ENCODE results near the gene TMEM94.

TMEM94 gene

GRCh38 chr17:75490953-75491649, 34.7 kb downstream of the TMEM94 start:
- no peaks in the 10 kb centered on the region for H3K27me3 ChIP-seq (ENCODE audit: insufficient read depth, low read length)
- no peaks in the 10 kb centered on the region for H3K79me1 ChIP-seq (ENCODE audit: low read length)
- H2AFZ ChIP-seq (ENCODE audit: insufficient read depth, low read length, poor library complexity), result no peak overlapping the region
- no peak overlapping the region for H2AK5ac ChIP-seq (ENCODE audit: low read length)
- no peak overlapping the region for H2BK120ac ChIP-seq (ENCODE audit: insufficient read depth, low read length, poor library complexity)
- no peak overlapping the region for H3K4me2 ChIP-seq (ENCODE audit: low read length)
- H3K14ac ChIP-seq (ENCODE audit: low read length), result no peak overlapping the region
- no peak overlapping the region for H3K4ac ChIP-seq (ENCODE audit: low read depth, low read length)
- H3K9me3 ChIP-seq (ENCODE audit: insufficient read depth, low read depth, low read length), result no peaks in the 10 kb centered on the region
- no peak overlapping the region for H3K23ac ChIP-seq (ENCODE audit: low read length)
- no peak overlapping the region for H2BK5ac ChIP-seq (ENCODE audit: low read depth, low read length, poor library complexity)
- H4K91ac ChIP-seq (ENCODE audit: low read depth, low read length), result no peak overlapping the region
- no peak overlapping the region for H3K18ac ChIP-seq (ENCODE audit: low read length)
- DNase-seq, result no peak
- no peaks in the 10 kb centered on the region for H3K79me2 ChIP-seq (ENCODE audit: control insufficient read depth, insufficient read depth, low read length, poor library complexity)
- no peak overlapping the region for H3K4me3 ChIP-seq (ENCODE audit: low read depth, low read length)
- no peak overlapping the region for H4K12ac ChIP-seq (ENCODE audit: low read depth, low read length)
- H3K36me3 ChIP-seq (ENCODE audit: control insufficient read depth in 1 of 2, insufficient read depth in 2 of 2, low read length in 2 of 2), result peaks cover 53 to 69% of the 10 kb centered on the region in 2 experiments
- H3K9ac ChIP-seq (ENCODE audit: low read length), result no peak overlapping the region
- no peaks in the 10 kb centered on the region for H3K4me1 ChIP-seq (ENCODE audit: control insufficient read depth in 1 of 2, insufficient read depth in 2 of 2, low read length in 2 of 2)
- H4K8ac ChIP-seq (ENCODE audit: low read depth, low read length), result no peak overlapping the region
- WGBS (ENCODE audit: extremely low coverage, insufficient coverage, insufficient read length), result no CpG with 5 or more reads among the region's 19 CpGs
- H3K27ac ChIP-seq (ENCODE audit: low read depth, low read length), result no peak overlapping the region
- no peak overlapping the region for H2BK12ac ChIP-seq (ENCODE audit: low read length)

- H3K23ac ChIP-seq (ENCODE audit: low read length), result no peak overlapping the region
- no peak overlapping the region for H3K4ac ChIP-seq (ENCODE audit: low read depth, low read length)
- H3K14ac ChIP-seq (ENCODE audit: low read length), result no peak overlapping the region
- DNase-seq, result no peak
- H2BK12ac ChIP-seq (ENCODE audit: low read length), result no peak overlapping the region
- no peak overlapping the region for H2AFZ ChIP-seq (ENCODE audit: insufficient read depth, low read length, poor library complexity)
- H3K27me3 ChIP-seq (ENCODE audit: insufficient read depth, low read length), result no peaks in the 10 kb centered on the region
- no peaks in the 10 kb centered on the region for H3K79me2 ChIP-seq (ENCODE audit: control insufficient read depth, insufficient read depth, low read length, poor library complexity)
- no peaks in the 10 kb centered on the region for H3K4me1 ChIP-seq (ENCODE audit: control insufficient read depth in 1 of 2, insufficient read depth in 2 of 2, low read length in 2 of 2)
- no peak overlapping the region for H3K27ac ChIP-seq (ENCODE audit: low read depth, low read length)
- no peak overlapping the region for H2BK120ac ChIP-seq (ENCODE audit: insufficient read depth, low read length, poor library complexity)
- H3K36me3 ChIP-seq (ENCODE audit: control insufficient read depth in 1 of 2, insufficient read depth in 2 of 2, low read length in 2 of 2), result peaks cover 55 to 71% of the 10 kb centered on the region in 2 experiments
- no peak overlapping the region for H3K18ac ChIP-seq (ENCODE audit: low read length)
- H3K79me1 ChIP-seq (ENCODE audit: low read length), result no peaks in the 10 kb centered on the region
- H3K9me3 ChIP-seq (ENCODE audit: insufficient read depth, low read depth, low read length), result no peaks in the 10 kb centered on the region
- H3K4me2 ChIP-seq (ENCODE audit: low read length), result no peak overlapping the region
- H3K4me3 ChIP-seq (ENCODE audit: low read depth, low read length), result no peak overlapping the region
- no peak overlapping the region for H3K9ac ChIP-seq (ENCODE audit: low read length)
- WGBS (ENCODE audit: extremely low coverage, insufficient coverage, insufficient read length), result no CpG with 5 or more reads among the region's 15 CpGs
- no peak overlapping the region for H2AK5ac ChIP-seq (ENCODE audit: low read length)
- no peak overlapping the region for H4K91ac ChIP-seq (ENCODE audit: low read depth, low read length)
- H2BK5ac ChIP-seq (ENCODE audit: low read depth, low read length, poor library complexity), result no peak overlapping the region
- H4K8ac ChIP-seq (ENCODE audit: low read depth, low read length), result no peak overlapping the region
- no peak overlapping the region for H4K12ac ChIP-seq (ENCODE audit: low read depth, low read length)
Observed at GRCh38 chr17:75491680-75492079, 35.2 kb downstream of the TMEM94 start.

GRCh38 chr17:75492555-75493168, 36.2 kb downstream of the TMEM94 start:
- Histone ChIP-seq H3K9ac (ENCODE audit: low read length) (no peak overlapping the region), H2BK12ac (ENCODE audit: low read length) (no peak overlapping the region), H3K4ac (ENCODE audit: low read depth, low read length) (no peak overlapping the region), H3K79me2 (ENCODE audit: control insufficient read depth, insufficient read depth, low read length, poor library complexity) (no peaks in the 10 kb centered on the region), H3K9me3 (ENCODE audit: insufficient read depth, low read depth, low read length) (no peaks in the 10 kb centered on the region), H3K4me1 (ENCODE audit: control insufficient read depth in 1 of 2, insufficient read depth in 2 of 2, low read length in 2 of 2) (no peaks in the 10 kb centered on the region), H3K36me3 (ENCODE audit: control insufficient read depth in 1 of 2, insufficient read depth in 2 of 2, low read length in 2 of 2) (peaks cover 63 to 78% of the 10 kb centered on the region in 2 experiments), H3K18ac (ENCODE audit: low read length) (no peak overlapping the region), H2BK120ac (ENCODE audit: insufficient read depth, low read length, poor library complexity) (no peak overlapping the region), H3K4me3 (ENCODE audit: low read depth, low read length) (no peak overlapping the region), H3K4me2 (ENCODE audit: low read length) (no peak overlapping the region), H3K14ac (ENCODE audit: low read length) (no peak overlapping the region), H2AK5ac (ENCODE audit: low read length) (no peak overlapping the region), H3K79me1 (ENCODE audit: low read length) (no peaks in the 10 kb centered on the region), H4K8ac (ENCODE audit: low read depth, low read length) (no peak overlapping the region), H4K12ac (ENCODE audit: low read depth, low read length) (no peak overlapping the region), H3K27ac (ENCODE audit: low read depth, low read length) (no peak overlapping the region), H3K23ac (ENCODE audit: low read length) (no peak overlapping the region), H2BK5ac (ENCODE audit: low read depth, low read length, poor library complexity) (no peak overlapping the region), H3K27me3 (ENCODE audit: insufficient read depth, low read length) (no peaks in the 10 kb centered on the region), H4K91ac (ENCODE audit: low read depth, low read length) (no peak overlapping the region), H2AFZ (ENCODE audit: insufficient read depth, low read length, poor library complexity) (no peak overlapping the region)
- no peak for DNase-seq
- WGBS (ENCODE audit: extremely low coverage, insufficient coverage, insufficient read length), result no CpG with 5 or more reads among the region's 23 CpGs

GRCh38 chr17:75493476-75494129, 37.2 kb downstream of the TMEM94 start:
- Histone ChIP-seq H3K79me2 (ENCODE audit: control insufficient read depth, insufficient read depth, low read length, poor library complexity) (no peaks in the 10 kb centered on the region), H3K23ac (ENCODE audit: low read length) (no peak overlapping the region), H3K79me1 (ENCODE audit: low read length) (no peaks in the 10 kb centered on the region), H2BK5ac (ENCODE audit: low read depth, low read length, poor library complexity) (no peak overlapping the region), H3K14ac (ENCODE audit: low read length) (no peak overlapping the region), H4K91ac (ENCODE audit: low read depth, low read length) (no peak overlapping the region), H3K18ac (ENCODE audit: low read length) (no peak overlapping the region), H3K4me1 (ENCODE audit: control insufficient read depth in 1 of 2, insufficient read depth in 2 of 2, low read length in 2 of 2) (no peaks in the 10 kb centered on the region), H3K36me3 (ENCODE audit: control insufficient read depth in 1 of 2, insufficient read depth in 2 of 2, low read length in 2 of 2) (peaks cover 72 to 86% of the 10 kb centered on the region in 2 experiments), H4K8ac (ENCODE audit: low read depth, low read length) (no peak overlapping the region), H3K4me2 (ENCODE audit: low read length) (no peak overlapping the region), H2AK5ac (ENCODE audit: low read length) (no peak overlapping the region), H2AFZ (ENCODE audit: insufficient read depth, low read length, poor library complexity) (no peak overlapping the region), H3K4me3 (ENCODE audit: low read depth, low read length) (no peak overlapping the region), H3K4ac (ENCODE audit: low read depth, low read length) (no peak overlapping the region), H3K27me3 (ENCODE audit: insufficient read depth, low read length) (no peaks in the 10 kb centered on the region), H3K27ac (ENCODE audit: low read depth, low read length) (no peak overlapping the region), H3K9ac (ENCODE audit: low read length) (no peak overlapping the region), H2BK120ac (ENCODE audit: insufficient read depth, low read length, poor library complexity) (no peak overlapping the region), H3K9me3 (ENCODE audit: insufficient read depth, low read depth, low read length) (no peaks in the 10 kb centered on the region), H2BK12ac (ENCODE audit: low read length) (no peak overlapping the region), H4K12ac (ENCODE audit: low read depth, low read length) (no peak overlapping the region)
- WGBS (ENCODE audit: extremely low coverage, insufficient coverage, insufficient read length), result no CpG with 5 or more reads among the region's 23 CpGs
- DNase-seq, result no peak

All from trophoblast cell (in vitro differentiated cells and primary cell).